ENCODE data around the gene SORL1. TPM values are rescaled to one million over a fixed set of nuclear protein-coding genes. Genes with fewer than 3 reads are reported as not detected.

Gene SORL1
- polyA plus RNA-seq, 1 donor from 2014 or later = 6.5 TPM

GRCh38 chr11:121435551-121436511, 16.3 kb upstream of the SORL1 start:
- Histone ChIP-seq H3K27ac (ENCODE audit: low read length) (no peak overlapping the region), H3K9me3 (ENCODE audit: low read length) (no peaks in the 10 kb centered on the region), H3F3A (ENCODE audit: insufficient read depth, low read length, poor library complexity, severe bottlenecking) (no peaks in the 10 kb centered on the region), H3K36me3 (ENCODE audit: insufficient read depth, low read length) (no peaks in the 10 kb centered on the region), H2AFZ (ENCODE audit: low read depth, low read length) (no peak overlapping the region), H3K9me2 (ENCODE audit: insufficient read depth, low read length) (no peaks in the 10 kb centered on the region), H3K9ac (ENCODE audit: low read length) (no peak overlapping the region), H3K4me2 (ENCODE audit: low read length) (no peak overlapping the region), H3K27me3 (ENCODE audit: insufficient read depth, low read depth, low read length) (no peaks in the 10 kb centered on the region), H4K20me1 (ENCODE audit: insufficient read depth) (no peaks in the 10 kb centered on the region), H3K79me2 (replicated peaks; ENCODE audit: insufficient read depth, low read length) (no peaks in the 10 kb centered on the region), H3K4me3 (ENCODE audit: low read length) (no peak overlapping the region)
- no peak for TF ChIP-seq SMC3 (conservative IDR thresholded peaks at IDR 0.05; ENCODE audit: poor library complexity)
- TF ChIP-seq RAD21 (conservative IDR thresholded peaks at IDR 0.05) = no peak

- Histone ChIP-seq H3K79me2 (replicated peaks; ENCODE audit: insufficient read depth, low read length) (no peaks in the 10 kb centered on the region), H3K36me3 (ENCODE audit: insufficient read depth, low read length) (no peaks in the 10 kb centered on the region), H3K9me3 (ENCODE audit: low read length) (no peaks in the 10 kb centered on the region), H3K9ac (ENCODE audit: low read length) (no peak overlapping the region), H3K27me3 (ENCODE audit: insufficient read depth, low read depth, low read length) (no peaks in the 10 kb centered on the region), H3K4me3 (ENCODE audit: low read length) (no peak overlapping the region), H3K4me2 (ENCODE audit: low read length) (no peak overlapping the region), H3K27ac (ENCODE audit: low read length) (no peak overlapping the region), H2AFZ (ENCODE audit: low read depth, low read length) (no peak overlapping the region), H3F3A (ENCODE audit: insufficient read depth, low read length, poor library complexity, severe bottlenecking) (no peaks in the 10 kb centered on the region), H3K9me2 (ENCODE audit: insufficient read depth, low read length) (no peaks in the 10 kb centered on the region), H4K20me1 (ENCODE audit: insufficient read depth) (no peaks in the 10 kb centered on the region)
- TF ChIP-seq REST (IDR thresholded peaks at IDR 0.05; ENCODE audit: borderline replicate concordance) (no peak), EP300 (conservative IDR thresholded peaks at IDR 0.05; ENCODE audit: poor library complexity, severe bottlenecking) (no peak), MXI1 (conservative IDR thresholded peaks at IDR 0.05; ENCODE audit: poor library complexity, severe bottlenecking) (no peak), EZH2 (IDR thresholded peaks at IDR 0.05; ENCODE audit: borderline replicate concordance, insufficient read depth, low read length, poor library complexity, severe bottlenecking) (no peak), RAD21 (conservative IDR thresholded peaks at IDR 0.05) (no peak), CTCF (IDR thresholded peaks at IDR 0.05; ENCODE audit: poor library complexity, severe bottlenecking) (no peak), TAF1 (IDR thresholded peaks at IDR 0.05; ENCODE audit: low read depth) (no peak), POLR2AphosphoS5 (IDR thresholded peaks at IDR 0.05) (no peak), SMC3 (conservative IDR thresholded peaks at IDR 0.05; ENCODE audit: poor library complexity) (no peak)
Observed at GRCh38 chr11:121437018-121437685, 15.0 kb upstream of the SORL1 start.

All from neural cell (in vitro differentiated cells).